Thyroid gland (tissue), 4 donors: ENCODE results near the gene PDE11A. TPM values are rescaled to one million over a fixed set of nuclear protein-coding genes. Genes with fewer than 3 reads are reported as not detected.

Source experiments
- DNase-seq, 2 donors: peaks; one replicate each; pipeline ENCODE4 v3.0.0-alpha.2; 2019
- H3K27ac ChIP-seq, 3 donors: fragments of 200-600 bp; sonication (generic); 1 replicate in 2 of 3; 2 replicates in 1 of 3; pipeline ENCODE4 v1.5.1; 2016 to 2019; ENCODE audit warnings: mild to moderate bottlenecking in 1 of 3, moderate library complexity in 1 of 3
- H3K27me3 ChIP-seq: fragments of 200-600 bp; sonication (generic); one replicate; pipeline ENCODE4 v1.5.1; 2019
- H3K36me3 ChIP-seq, 2 donors: fragments of 200-600 bp; sonication (generic); one replicate each; pipeline ENCODE4 v1.5.1; 2016 to 2019
- H3K4me1 ChIP-seq, 2 donors: fragments of 200-600 bp; sonication (generic); one replicate each; pipeline ENCODE4 v1.5.1; 2017 to 2019
- H3K4me3 ChIP-seq, 3 donors: fragments of 200-600 bp; sonication (generic); replicated peaks in 1 of 3; 1 replicate in 2 of 3; 2 replicates in 1 of 3; pipeline ENCODE4 v1.5.1; 2016; ENCODE audit warnings: mild to moderate bottlenecking in 1 of 3
- H3K9me3 ChIP-seq: fragments of 200-600 bp; sonication (generic); one replicate; pipeline ENCODE4 v1.5.1; 2017
- CTCF ChIP-seq, 6 experiments: fragments of 200-600 bp in 3 of 6; fragments of 450-650 bp in 3 of 6; sonication (generic) in 3 of 6; IDR thresholded peaks; one replicate each; pipeline ENCODE4 v1.5.1; 2016 to 2019; ENCODE audit warnings: antibody characterized with exemption in 6 of 6, mild to moderate bottlenecking in 2 of 6, inconsistent platforms in 1 of 6, moderate library complexity in 1 of 6
- POLR2A ChIP-seq, 2 donors: fragments of 450-650 bp; IDR thresholded peaks; one replicate each; pipeline ENCODE4 v1.6.1; 2017; ENCODE audit warnings: antibody characterized with exemption in 2 of 2, mild to moderate bottlenecking in 2 of 2, moderate library complexity in 1 of 2
- WGBS, 2 donors: methylation state at CpG; one replicate each; pipeline ENCODE4 v1.1.5; 2017; 5-methylcytosine and 5-hydroxymethylcytosine counted together
- intact Hi-C: fragments of 100-400 bp; cut with DNase I; formaldehyde crosslinking; loops from one replicate; pipeline ENCODE4 v1.15.1; 2023
- total RNA-seq, 4 donors: library from RNA; depleted of rRNA; stranded (reverse); fragments of >200 nt; gene quantifications; one replicate each; pipeline ENCODE4 v1.2.3, GENCODE V29; 2016

The PDE11A gene
- total RNA-seq, 4 donors from 2014 or later = 2.2 to 4.0 (median 3.0) TPM

- Histone ChIP-seq H3K4me1 (no peaks in the 10 kb centered on the region), H3K27ac (no peak overlapping the region), H3K9me3 (no peaks in the 10 kb centered on the region), H3K27me3 (no peaks in the 10 kb centered on the region), H3K36me3 (no peaks in the 10 kb centered on the region), H3K4me3 (no peak overlapping the region)
- intact Hi-C loops = no loop called here
- TF ChIP-seq CTCF (IDR thresholded peaks at IDR 0.05) = no peak
- no peak for TF ChIP-seq POLR2A (IDR thresholded peaks at IDR 0.05)
- DNase-seq = no peak
These were observed 290.0 kb downstream of the PDE11A start for GRCh38 chr2:177782613-177783012.

GRCh38 chr2:177778472-177778871 is 294.1 kb downstream of the PDE11A start:
- Histone ChIP-seq H3K9me3 (no peaks in the 10 kb centered on the region), H3K4me1 (no peaks in the 10 kb centered on the region), H3K27ac (no peak overlapping the region), H3K27me3 (no peaks in the 10 kb centered on the region), H3K36me3 (no peaks in the 10 kb centered on the region), H3K4me3 (no peak overlapping the region)
- no peak for DNase-seq
- TF ChIP-seq POLR2A (IDR thresholded peaks at IDR 0.05) (no peak), CTCF (IDR thresholded peaks at IDR 0.05) (no peak)
- 86 to 89% methylated on average over 5 of the region's 5 CpGs for WGBS, 2 donors
- intact Hi-C loops = no loop called here

DNA sequence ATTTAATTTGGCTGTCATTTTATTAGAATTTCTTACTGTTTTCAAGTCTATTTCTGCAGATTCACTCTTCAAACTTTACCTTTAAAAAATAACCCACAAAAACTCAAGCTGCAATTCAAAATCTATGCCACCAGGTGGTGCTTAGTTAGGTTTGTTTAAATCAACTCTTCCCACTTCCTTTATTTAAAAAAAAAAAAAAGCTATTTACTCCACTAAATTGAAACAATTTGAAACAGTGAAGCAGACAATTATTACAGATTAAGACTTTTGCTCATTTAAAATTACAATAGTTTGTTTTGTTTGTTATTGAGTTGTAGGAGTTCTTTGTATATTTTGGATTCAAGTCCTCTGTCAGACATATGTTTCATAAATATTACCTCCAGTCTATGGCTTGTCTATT is 300.0 kb downstream of the PDE11A start:
- H3K27me3 ChIP-seq = no peaks in the 10 kb centered on the region
- no peaks in the 10 kb centered on the region for H3K4me1 ChIP-seq
- no peaks in the 10 kb centered on the region for H3K9me3 ChIP-seq
- TF ChIP-seq CTCF (IDR thresholded peaks at IDR 0.05) (peak in 5 of 6 experiments; percentile 15 to 62 (median 52)), POLR2A (IDR thresholded peaks at IDR 0.05) (no peak)
- intact Hi-C loops = no loop called here
- DNase-seq = no peak
- no peak overlapping the region for H3K4me3 ChIP-seq
- H3K27ac ChIP-seq = no peak overlapping the region
- H3K36me3 ChIP-seq = no peaks in the 10 kb centered on the region

- DNase-seq = no peak
- no peaks in the 10 kb centered on the region for H3K36me3 ChIP-seq
- TF ChIP-seq POLR2A (IDR thresholded peaks at IDR 0.05) (no peak), CTCF (IDR thresholded peaks at IDR 0.05) (no peak)
- no peaks in the 10 kb centered on the region for H3K9me3 ChIP-seq
- intact Hi-C loops = no loop called here
- no peak overlapping the region for H3K27ac ChIP-seq
- H3K4me1 ChIP-seq = no peaks in the 10 kb centered on the region
- 96 to 97% methylated on average over 3 of the region's 3 CpGs for WGBS, 2 donors
- no peak overlapping the region for H3K4me3 ChIP-seq
- no peaks in the 10 kb centered on the region for H3K27me3 ChIP-seq
These were observed 301.4 kb downstream of the PDE11A start for GRCh38 chr2:177771191-177771590.

- intact Hi-C loops = loop anchor here (10.0 kb wide), 1 partner anchor 433 kb away; no protein-coding TSS in a partner anchor
- Histone ChIP-seq H3K4me3 (no peak overlapping the region), H3K36me3 (no peaks in the 10 kb centered on the region), H3K4me1 (peaks cover 0 to 6% of the 10 kb centered on the region in 2 donors), H3K27ac (no peak overlapping the region), H3K27me3 (no peaks in the 10 kb centered on the region), H3K9me3 (no peaks in the 10 kb centered on the region)
- TF ChIP-seq CTCF (IDR thresholded peaks at IDR 0.05) (no peak), POLR2A (IDR thresholded peaks at IDR 0.05) (no peak)
- no peak for DNase-seq
- WGBS, 2 donors = 96 to 98% methylated on average over 2 of the region's 2 CpGs
These were observed 304.8 kb downstream of the PDE11A start for GRCh38 chr2:177767768-177768167.
